HEK293 (cell line): ENCODE results near the gene CXCL1.

Experiments
- CTCF ChIA-PET: fragments of 350-600 bp; formaldehyde crosslinking; extraction: SDS; loops from one replicate; lab custom pipeline; 2021; ENCODE audit warnings: antibody characterized with exemption; lab: Yijun Ruan, JAX
- POLR2A ChIA-PET: fragments of 300-600 bp; formaldehyde crosslinking; extraction: SDS; loops from one replicate; lab custom pipeline; 2020; ENCODE audit warnings: antibody characterized with exemption, inconsistent platforms; lab: Yijun Ruan, JAX
- H3K27ac ChIP-seq: fragments of 200-500 bp; sonication (Bioruptor generic); 2 replicates; pipeline ENCODE4 v1.5.1; 2014; ENCODE audit warnings: low read depth, low read length, control low read depth, inconsistent platforms; ENCODE audit errors: extremely low read depth
- H3K36me3 ChIP-seq, 2 experiments: fragments of 200-500 bp in 1 of 2; sonication (Bioruptor generic) in 1 of 2; 1 replicate in 1 of 2; 2 replicates in 1 of 2; pipeline ENCODE4 v1.5.1; 2014 to 2017; ENCODE audit warnings: inconsistent platforms in 2 of 2, low read length in 2 of 2; ENCODE audit not compliant: control insufficient read depth in 2 of 2, insufficient read depth in 1 of 2
- H3K4me1 ChIP-seq: fragments of 200-500 bp; sonication (Bioruptor generic); 2 replicates; pipeline ENCODE4 v1.5.1; 2014; ENCODE audit warnings: mild to moderate bottlenecking, low read length, inconsistent platforms; ENCODE audit not compliant: control insufficient read depth, insufficient read depth
- H3K4me3 ChIP-seq: 2 replicates; pipeline ENCODE4 v1.5.1; 2011; ENCODE audit warnings: low read depth, mild to moderate bottlenecking, control low read depth, low read length, moderate library complexity
- H3K9me3 ChIP-seq: fragments of 200-500 bp; sonication (Bioruptor generic); 2 replicates; pipeline ENCODE4 v1.5.1; 2014; ENCODE audit warnings: low read depth, low read length, inconsistent platforms; ENCODE audit not compliant: control insufficient read depth, insufficient read depth
- BCL11A ChIP-seq: fragments of 450-650 bp; formaldehyde crosslinking; IDR thresholded peaks from 2 replicates; pipeline ENCODE4 v1.5.1; 2016; ENCODE audit warnings: low read depth, missing biosample characterization, missing genetic modification characterization
- FEZF1 ChIP-seq: fragments of 450-650 bp; formaldehyde crosslinking; IDR thresholded peaks from 2 replicates; pipeline ENCODE4 v1.5.1; 2016; ENCODE audit warnings: missing biosample characterization, missing genetic modification characterization
- GLIS1 ChIP-seq: fragments of 450-650 bp; formaldehyde crosslinking; IDR thresholded peaks from 2 replicates; pipeline ENCODE4 v1.5.1; 2016; ENCODE audit warnings: missing biosample characterization, missing genetic modification characterization
- INSM2 ChIP-seq: fragments of 450-650 bp; formaldehyde crosslinking; IDR thresholded peaks from 2 replicates; pipeline ENCODE4 v1.5.1; 2016; ENCODE audit warnings: missing biosample characterization, missing genetic modification characterization
- MYNN ChIP-seq: fragments of 450-650 bp; formaldehyde crosslinking; IDR thresholded peaks from 2 replicates; pipeline ENCODE4 v1.5.1; 2016; ENCODE audit warnings: missing biosample characterization, missing genetic modification characterization, borderline replicate concordance
- ZBTB10 ChIP-seq: fragments of 450-650 bp; formaldehyde crosslinking; IDR thresholded peaks from 2 replicates; pipeline ENCODE4 v1.5.1; 2016; ENCODE audit warnings: missing biosample characterization, missing genetic modification characterization
- ZBTB11 ChIP-seq: fragments of 450-650 bp; formaldehyde crosslinking; conservative IDR thresholded peaks from 2 replicates; pipeline ENCODE4 v1.5.1; 2016; ENCODE audit warnings: low read depth, missing biosample characterization, missing genetic modification characterization
- ZBTB17 ChIP-seq: fragments of 450-650 bp; formaldehyde crosslinking; IDR thresholded peaks from 2 replicates; pipeline ENCODE4 v1.5.1; 2016; ENCODE audit warnings: missing biosample characterization, missing genetic modification characterization
- ZBTB8A ChIP-seq: fragments of 450-650 bp; formaldehyde crosslinking; IDR thresholded peaks from 2 replicates; pipeline ENCODE4 v1.5.1; 2016; ENCODE audit warnings: missing biosample characterization, missing genetic modification characterization
- ZEB2 ChIP-seq: fragments of 450-650 bp; formaldehyde crosslinking; IDR thresholded peaks from 2 replicates; pipeline ENCODE4 v1.5.1; 2016; ENCODE audit warnings: missing biosample characterization, missing genetic modification characterization
- ZFP41 ChIP-seq: fragments of 450-650 bp; formaldehyde crosslinking; IDR thresholded peaks from 2 replicates; pipeline ENCODE4 v1.5.1; 2016; ENCODE audit warnings: missing biosample characterization, missing genetic modification characterization, borderline replicate concordance
- ZIC2 ChIP-seq: fragments of 450-650 bp; formaldehyde crosslinking; IDR thresholded peaks from 2 replicates; pipeline ENCODE4 v1.5.1; 2016; ENCODE audit warnings: missing biosample characterization, missing genetic modification characterization
- ZNF174 ChIP-seq: fragments of 450-650 bp; formaldehyde crosslinking; IDR thresholded peaks from 2 replicates; pipeline ENCODE4 v1.5.0; 2017; ENCODE audit warnings: missing biosample characterization, mild to moderate bottlenecking, missing genetic modification characterization
- ZNF2 ChIP-seq: fragments of 450-650 bp; formaldehyde crosslinking; IDR thresholded peaks from 2 replicates; pipeline ENCODE4 v1.5.1; 2016; ENCODE audit warnings: missing biosample characterization, missing genetic modification characterization
- ZNF202 ChIP-seq: fragments of 450-650 bp; formaldehyde crosslinking; IDR thresholded peaks from 2 replicates; pipeline ENCODE4 v1.5.1; 2016; ENCODE audit warnings: missing biosample characterization, missing genetic modification characterization, borderline replicate concordance
- ZNF223 ChIP-seq: fragments of 450-650 bp; formaldehyde crosslinking; IDR thresholded peaks from 2 replicates; pipeline ENCODE4 v1.5.1; 2016; ENCODE audit warnings: missing biosample characterization, missing genetic modification characterization
- ZNF274 ChIP-seq, 2 experiments: fragments of 200-500 bp in 1 of 2; fragments of 450-650 bp in 1 of 2; sonication (Bioruptor generic) in 1 of 2; formaldehyde crosslinking in 1 of 2; IDR thresholded peaks; 2 replicates each; pipeline versions ENCODE4 v1.5.1 to v1.6.1; 2014 to 2016; ENCODE audit warnings: borderline replicate concordance in 1 of 2, inconsistent platforms in 1 of 2, low read length in 1 of 2, missing biosample characterization in 1 of 2, missing genetic modification characterization in 1 of 2
- ZNF324 ChIP-seq: fragments of 450-650 bp; formaldehyde crosslinking; IDR thresholded peaks from 2 replicates; pipeline ENCODE4 v1.5.1; 2016; ENCODE audit warnings: missing biosample characterization, missing genetic modification characterization
- ZNF341 ChIP-seq: fragments of 450-650 bp; formaldehyde crosslinking; IDR thresholded peaks from 2 replicates; pipeline ENCODE4; 2016; ENCODE audit warnings: low read depth, missing biosample characterization, missing genetic modification characterization
- ZNF350 ChIP-seq: fragments of 450-650 bp; formaldehyde crosslinking; IDR thresholded peaks from 2 replicates; pipeline ENCODE4 v1.5.0; 2017; ENCODE audit warnings: missing biosample characterization, mild to moderate bottlenecking, missing genetic modification characterization
- ZNF404 ChIP-seq: fragments of 450-650 bp; formaldehyde crosslinking; IDR thresholded peaks from 2 replicates; pipeline ENCODE4 v1.5.1; 2017; ENCODE audit warnings: missing biosample characterization, missing genetic modification characterization
- ZNF48 ChIP-seq: fragments of 450-650 bp; formaldehyde crosslinking; IDR thresholded peaks from 2 replicates; pipeline ENCODE4 v1.5.1; 2016; ENCODE audit warnings: missing biosample characterization, missing genetic modification characterization
- ZNF514 ChIP-seq: fragments of 450-650 bp; formaldehyde crosslinking; IDR thresholded peaks from 2 replicates; pipeline ENCODE4 v1.5.1; 2016; ENCODE audit warnings: missing biosample characterization, missing genetic modification characterization
- ZNF600 ChIP-seq: fragments of 450-650 bp; formaldehyde crosslinking; IDR thresholded peaks from 2 replicates; pipeline ENCODE4 v1.5.1; 2016; ENCODE audit warnings: missing biosample characterization, missing genetic modification characterization
- ZNF664 ChIP-seq: fragments of 450-650 bp; formaldehyde crosslinking; IDR thresholded peaks from 2 replicates; pipeline ENCODE4 v1.5.1; 2016; ENCODE audit warnings: missing biosample characterization, missing genetic modification characterization
- TF ChIP-seq, protein P1 (sequence below): fragments of 450-650 bp; formaldehyde crosslinking; IDR thresholded peaks from 2 replicates; pipeline ENCODE4 v1.5.1; 2017; ENCODE audit warnings: missing biosample characterization, mild to moderate bottlenecking, missing genetic modification characterization, moderate library complexity

The CXCL1 gene

DNA sequence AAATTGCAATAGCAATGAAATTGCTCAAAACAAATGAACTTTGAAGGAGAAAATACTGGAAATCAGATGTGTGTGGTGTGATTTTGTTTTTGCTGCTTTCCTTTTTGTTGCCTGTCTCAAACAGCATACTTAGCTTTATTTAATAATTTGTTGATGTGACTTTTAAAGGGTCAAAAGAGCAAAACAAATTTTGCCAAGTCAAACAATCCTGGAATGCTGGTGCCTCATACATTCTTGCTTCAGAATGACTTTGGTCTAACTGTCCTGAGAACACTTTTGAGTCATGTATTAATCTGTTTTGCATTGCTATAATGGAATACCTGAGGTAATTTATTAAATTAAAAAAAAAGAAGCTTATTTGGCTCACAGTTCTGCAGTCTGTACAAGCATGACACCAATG is 12.7 kb upstream of the CXCL1 start (continued):
- no peak for TF ChIP-seq ZBTB11 (tag by site-specific recombination)
- no peak for TF ChIP-seq ZNF350 (tag by site-specific recombination)

GRCh38 chr4:73859614-73860088 is 9.5 kb upstream of the CXCL1 start:
- H3K4me1 ChIP-seq, result no peaks in the 10 kb centered on the region
- H3K9me3 ChIP-seq, result no peaks in the 10 kb centered on the region
- H3K4me3 ChIP-seq, result no peak overlapping the region
- ChIA-PET POLR2A (no interaction called here), CTCF (interaction anchor here (0.6 to 1.0 kb wide), 3 partner anchors 14 to 132 kb away, joined by 3 to 5 read pairs (median 4); no protein-coding TSS in a partner anchor)
- H3K36me3 ChIP-seq, result no peaks in the 10 kb centered on the region
- TF ChIP-seq ZNF2 (tag by site-specific recombination) (no peak), ZIC2 (tag by site-specific recombination) (no peak), ZNF48 (tag by site-specific recombination) (no peak), MYNN (tag by site-specific recombination) (no peak), ZNF223 (tag by site-specific recombination) (no peak), ZEB2 (tag by site-specific recombination) (no peak), ZNF514 (tag by site-specific recombination) (no peak), INSM2 (tag by site-specific recombination) (no peak), FEZF1 (tag by site-specific recombination) (no peak), ZBTB17 (tag by site-specific recombination) (no peak), ZNF341 (no peak), ZNF274 (IDR thresholded peaks at IDR 0.05; ENCODE audit: low read length) (no peak), ZNF274 (tag by site-specific recombination; IDR thresholded peaks at IDR 0.05; ENCODE audit: borderline replicate concordance) (no peak), GLIS1 (tag by site-specific recombination) (no peak), ZNF600 (tag by site-specific recombination) (no peak)
- no peak overlapping the region for H3K27ac ChIP-seq

DNA sequence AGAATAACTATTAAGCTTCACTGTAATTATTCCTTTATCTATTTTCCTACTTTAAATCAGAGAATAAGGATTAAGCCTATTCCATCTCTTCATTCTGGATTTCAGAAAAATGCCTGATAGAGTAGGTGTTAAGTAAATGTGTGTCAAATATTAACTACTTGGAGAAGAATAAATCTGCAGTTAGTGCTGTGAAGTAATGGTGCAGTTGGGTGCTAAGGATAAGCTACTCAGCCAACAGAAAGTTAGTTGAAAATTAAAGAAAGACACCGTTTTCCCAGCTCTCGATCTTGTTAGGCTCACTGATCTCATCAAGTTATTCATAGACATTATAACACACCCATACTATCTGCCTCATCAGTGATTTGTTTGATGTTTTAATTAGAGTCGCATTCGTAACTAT is 9.0 kb upstream of the CXCL1 start:
- CTCF ChIA-PET, result interaction anchor here (0.7 to 1.0 kb wide), 2 partner anchors 14 to 20 kb away, joined by 3 to 5 read pairs; no protein-coding TSS in a partner anchor
- POLR2A ChIA-PET, result no interaction called here
- H3K4me1 ChIP-seq, result no peaks in the 10 kb centered on the region
- H3K4me3 ChIP-seq, result no peak overlapping the region
- no peaks in the 10 kb centered on the region for H3K36me3 ChIP-seq
- H3K9me3 ChIP-seq, result no peaks in the 10 kb centered on the region
- no peak overlapping the region for H3K27ac ChIP-seq
- TF ChIP-seq ZNF202 (tag by site-specific recombination) (no peak), ZBTB8A (no peak), ZFP41 (no peak), BCL11A (tag by site-specific recombination) (no peak), ZNF404 (tag by site-specific recombination) (no peak), ZBTB10 (tag by site-specific recombination) (no peak), ZNF174 (no peak), ZNF664 (no peak), ZNF324 (tag by site-specific recombination) (no peak)
- TF ChIP-seq, protein P1, sequence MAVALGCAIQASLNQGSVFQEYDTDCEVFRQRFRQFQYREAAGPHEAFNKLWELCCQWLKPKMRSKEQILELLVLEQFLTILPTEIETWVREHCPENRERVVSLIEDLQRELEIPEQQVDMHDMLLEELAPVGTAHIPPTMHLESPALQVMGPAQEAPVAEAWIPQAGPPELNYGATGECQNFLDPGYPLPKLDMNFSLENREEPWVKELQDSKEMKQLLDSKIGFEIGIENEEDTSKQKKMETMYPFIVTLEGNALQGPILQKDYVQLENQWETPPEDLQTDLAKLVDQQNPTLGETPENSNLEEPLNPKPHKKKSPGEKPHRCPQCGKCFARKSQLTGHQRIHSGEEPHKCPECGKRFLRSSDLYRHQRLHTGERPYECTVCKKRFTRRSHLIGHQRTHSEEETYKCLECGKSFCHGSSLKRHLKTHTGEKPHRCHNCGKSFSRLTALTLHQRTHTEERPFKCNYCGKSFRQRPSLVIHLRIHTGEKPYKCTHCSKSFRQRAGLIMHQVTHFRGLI, result no peak
